Fibroblast of skin of back (primary cell): ENCODE measurements around the gene RUSF1.

ENCODE experiments used
- DNase-seq: peaks from one replicate; pipeline ENCODE4 v3.0.0-alpha.2; 2013

RUSF1 gene

GRCh38 chr16:31467151-31467773 is 40.9 kb downstream of the RUSF1 start:
- DNase-seq = peak; percentile 75

GRCh38 chr16:31466381-31466841 is 41.8 kb downstream of the RUSF1 start:
- no peak for DNase-seq

DNA sequence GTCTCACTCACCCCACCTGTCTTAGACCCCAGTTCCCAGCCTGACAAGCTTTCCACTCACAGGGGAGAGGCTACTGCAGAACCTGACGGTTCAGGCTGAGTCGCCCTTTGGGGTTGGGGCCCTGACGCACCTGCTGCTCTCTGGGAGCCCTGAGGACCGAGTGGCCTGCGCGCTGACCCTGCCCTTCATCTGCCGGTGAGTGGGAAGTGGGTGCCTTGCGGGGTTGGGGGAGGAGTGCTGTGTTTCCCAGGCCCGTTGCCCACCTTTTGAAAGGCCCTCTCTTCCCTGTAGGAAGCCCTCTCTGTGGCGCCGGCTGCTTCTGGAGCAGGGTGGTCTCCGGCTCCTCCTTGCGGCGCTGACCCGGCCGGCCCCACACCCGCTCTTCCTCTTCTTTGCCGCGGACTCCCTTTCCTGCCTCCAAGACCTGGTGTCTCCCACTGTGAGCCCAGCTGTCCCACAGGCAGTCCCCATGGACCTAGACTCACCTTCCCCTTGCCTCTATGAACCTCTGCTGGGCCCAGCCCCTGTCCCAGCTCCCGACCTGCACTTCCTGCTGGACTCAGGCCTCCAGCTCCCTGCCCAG is 42.3 kb downstream of the RUSF1 start:
- no peak for DNase-seq

GRCh38 chr16:31464781-31465260 is 43.4 kb downstream of the RUSF1 start:
- no peak for DNase-seq

DNA sequence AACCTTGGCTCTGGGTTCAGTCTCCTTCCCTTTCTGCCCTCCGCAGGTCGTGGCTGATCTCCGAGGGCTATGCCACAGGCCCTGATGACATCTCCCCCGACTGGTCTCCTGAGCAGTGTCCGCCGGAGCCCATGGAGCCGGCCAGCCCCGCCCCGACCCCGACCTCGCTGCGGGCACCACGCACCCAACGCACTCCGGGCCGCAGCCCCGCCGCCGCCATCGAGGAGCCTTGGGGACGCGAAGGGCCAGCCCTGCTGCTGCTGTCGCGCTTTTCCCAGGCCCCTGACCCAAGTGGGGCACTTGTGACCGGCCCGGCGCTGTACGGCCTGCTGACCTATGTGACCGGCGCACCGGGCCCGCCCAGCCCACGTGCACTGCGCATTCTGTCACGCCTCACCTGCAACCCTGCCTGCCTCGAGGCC is 43.8 kb downstream of the RUSF1 start:
- DNase-seq = no peak

DNA sequence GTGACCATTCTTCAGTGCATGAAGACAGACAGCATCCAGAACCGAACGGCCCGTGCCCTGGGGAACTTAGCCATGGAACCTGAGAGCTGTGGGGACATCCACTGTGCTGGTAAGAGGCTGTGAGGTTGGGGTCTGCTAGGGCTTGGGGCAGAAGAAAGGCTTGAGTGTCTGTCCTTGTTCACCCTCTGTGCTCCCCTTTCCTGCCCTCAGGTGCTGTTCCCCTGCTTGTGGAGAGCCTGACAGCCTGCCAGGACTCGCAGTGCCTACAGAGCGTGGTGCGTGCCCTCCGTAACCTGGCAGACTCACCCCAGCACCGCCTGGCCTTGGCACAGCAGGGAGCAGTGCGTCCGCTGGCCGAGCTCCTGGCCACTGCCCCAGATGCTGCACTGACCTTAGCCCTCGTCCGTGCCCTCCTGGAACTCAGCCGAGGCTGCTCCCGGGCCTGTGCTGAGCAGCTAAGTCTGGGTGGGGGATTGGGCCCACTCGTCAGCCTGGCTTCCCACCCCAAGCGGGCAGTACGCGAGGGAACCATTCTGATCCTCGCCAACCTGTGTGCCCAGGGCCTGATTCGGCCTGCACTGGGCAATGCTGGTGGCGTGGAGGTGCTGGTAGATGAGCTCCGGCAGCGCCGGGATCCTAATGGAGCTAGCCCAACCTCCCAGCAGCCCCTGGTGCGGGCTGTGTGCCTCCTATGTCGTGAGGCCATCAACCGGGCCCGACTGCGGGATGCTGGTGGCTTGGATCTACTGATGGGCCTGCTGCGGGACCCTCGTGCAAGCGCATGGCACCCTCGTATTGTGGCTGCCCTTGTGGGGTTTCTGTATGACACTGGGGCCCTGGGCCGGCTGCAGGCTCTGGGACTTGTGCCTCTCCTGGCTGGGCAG is 46.0 kb downstream of the RUSF1 start:
- DNase-seq = no peak

DNA sequence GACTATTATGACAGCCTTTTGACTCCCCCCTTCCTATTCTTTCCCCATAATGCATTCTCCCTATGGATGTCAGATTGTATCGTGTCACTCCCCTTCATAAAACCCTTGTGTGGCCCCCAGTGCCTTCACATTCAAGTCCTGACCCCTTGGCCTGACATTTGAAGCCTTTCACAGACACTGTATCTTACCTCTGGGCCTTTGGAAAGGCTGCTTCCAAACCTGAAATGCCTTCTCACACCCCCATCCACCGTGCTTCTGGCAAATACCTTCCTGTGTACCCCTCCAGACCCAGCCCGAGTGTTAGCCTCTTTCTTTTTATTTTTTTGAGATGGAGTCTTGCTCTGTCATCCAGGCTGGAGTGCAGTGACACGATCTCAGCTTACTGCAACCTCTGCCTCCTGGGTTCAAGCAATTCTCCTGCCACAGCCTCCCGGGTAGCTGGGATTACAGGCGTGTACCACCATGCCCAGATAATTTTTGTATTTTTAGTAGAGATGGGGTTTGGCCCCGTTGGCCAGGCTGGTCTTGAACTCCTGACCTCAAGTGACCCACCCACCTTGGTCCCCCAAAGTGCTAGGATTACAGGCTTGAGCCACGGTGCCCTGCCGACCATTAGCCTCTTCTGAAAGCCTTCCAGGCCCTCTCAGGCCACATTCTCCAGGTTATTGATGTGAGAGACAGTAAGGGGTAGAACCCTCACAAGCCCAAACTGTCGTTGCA is 46.8 kb downstream of the RUSF1 start:
- no peak for DNase-seq

DNA sequence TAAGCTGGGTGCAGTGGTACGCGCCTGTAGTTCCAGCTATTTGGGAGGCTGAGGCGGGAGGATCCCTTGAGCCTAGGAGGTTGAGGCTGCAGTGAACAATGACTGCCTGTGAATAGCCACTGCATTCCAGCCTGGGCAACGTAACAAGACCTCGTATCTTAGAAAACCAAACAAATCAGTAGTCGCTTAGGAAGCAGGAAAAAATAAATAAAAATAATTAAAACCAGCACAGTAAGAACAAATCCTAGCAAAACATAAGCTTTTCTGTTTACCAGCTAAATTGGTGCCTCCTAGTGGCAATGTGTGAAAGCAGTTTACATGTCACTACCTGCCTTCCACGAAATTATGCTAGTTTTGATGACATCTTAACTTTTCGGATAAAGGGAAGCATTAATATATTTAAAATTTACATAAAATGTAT is 47.6 kb downstream of the RUSF1 start:
- peak; percentile 60 for DNase-seq

DNA sequence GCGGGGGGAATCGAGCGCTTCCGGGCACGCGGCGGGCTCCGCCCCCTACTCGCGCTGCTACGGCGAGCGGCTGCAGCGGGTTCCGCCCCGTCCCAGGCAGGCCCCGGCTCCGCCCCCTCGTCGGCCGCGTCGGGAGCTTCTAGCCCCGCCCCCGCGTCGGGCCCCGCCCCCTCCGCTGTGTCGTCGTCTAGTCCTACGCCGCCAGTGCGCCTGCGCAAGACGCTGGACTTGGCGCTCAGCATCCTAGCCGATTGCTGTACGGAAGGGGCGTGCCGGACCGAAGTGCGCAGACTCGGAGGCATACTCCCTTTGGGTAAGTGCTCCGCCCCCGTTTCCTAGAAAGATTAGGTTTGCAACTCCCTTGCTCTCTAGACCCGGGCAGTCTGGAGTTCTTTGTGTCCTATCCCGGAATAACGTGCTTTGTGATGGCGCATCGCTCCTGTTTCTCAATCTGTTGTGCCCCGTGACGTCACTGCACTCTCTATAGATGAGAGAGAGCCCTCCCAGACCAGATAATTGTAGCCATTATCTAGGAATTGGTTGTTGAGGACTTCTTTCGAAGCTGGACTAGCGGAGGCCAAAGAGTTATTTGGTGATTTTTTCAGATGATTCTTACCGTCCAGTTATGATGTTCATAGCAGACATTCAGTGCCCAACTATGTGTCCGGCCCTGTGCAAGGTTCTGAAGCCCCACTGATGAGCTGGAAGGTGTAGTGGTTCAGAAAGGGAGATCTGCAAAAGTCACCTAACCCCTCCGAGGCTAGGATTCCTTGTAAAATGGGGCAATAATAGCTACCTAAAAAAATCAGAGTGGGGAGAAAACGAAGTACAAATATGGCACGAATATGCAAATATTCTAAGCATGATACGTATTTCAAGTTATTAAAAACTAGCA is 48.3 kb downstream of the RUSF1 start:
- DNase-seq = peak; percentile 99

- DNase-seq = peak; percentile 98
Observed at GRCh38 chr16:31458844-31459686, 49.1 kb downstream of the RUSF1 start, which contains the start of gene ARMC5. ARMC5 (plus strand) TSS chr16:31459501; CDS start chr16:31459525, 24 bp downstream.

GRCh38 chr16:31458073-31458843 is 49.9 kb downstream of the RUSF1 start:
- peak; percentile 44 for DNase-seq

GRCh38 chr16:31456988-31457360 is 51.2 kb downstream of the RUSF1 start:
- DNase-seq = no peak

- no peak for DNase-seq
Observed at GRCh38 chr16:31455601-31456314, 52.4 kb downstream of the RUSF1 start.

- peak; percentile 73 for DNase-seq
Observed at GRCh38 chr16:31453255-31454204, 54.7 kb downstream of the RUSF1 start.

GRCh38 chr16:31452631-31453106 is 55.5 kb downstream of the RUSF1 start:
- peak; percentile 96 for DNase-seq

GRCh38 chr16:31451681-31452351 is 56.4 kb downstream of the RUSF1 start:
- peak; percentile 80 for DNase-seq

DNA sequence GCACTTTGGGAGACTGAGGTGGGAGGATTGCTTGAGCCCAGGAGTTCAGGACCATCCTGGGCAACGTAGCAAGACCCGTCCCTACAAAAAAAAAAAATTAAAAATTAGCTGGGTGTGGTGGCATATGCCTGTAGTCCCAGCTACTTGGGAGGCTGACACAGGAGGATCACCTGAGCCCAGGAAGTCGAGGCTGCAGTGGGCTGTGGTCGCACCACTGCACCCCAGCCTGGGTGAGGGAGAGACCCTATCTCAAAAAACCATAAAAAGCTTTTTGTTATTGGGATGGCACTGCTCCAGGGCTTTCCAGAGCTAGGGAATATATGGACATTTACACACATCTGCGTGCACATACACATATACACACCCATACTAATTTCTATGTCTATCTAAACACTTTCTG is 57.0 kb downstream of the RUSF1 start:
- no peak for DNase-seq
